Mammary epithelial cell (primary cell): ENCODE data around the gene OR10P1.

Experiments used
- EZH2 ChIP-seq: IDR thresholded peaks from 2 replicates; pipeline ENCODE4 v1.6.1; 2012; ENCODE audit warnings: low read length, inconsistent platforms, borderline replicate concordance
- TF ChIP-seq, protein P1 (sequence below), 2 donors: IDR thresholded peaks in 1 of 2; conservative IDR thresholded peaks in 1 of 2; 2 replicates each; pipeline ENCODE4 v1.5.1; 2011 to 2012; ENCODE audit warnings: inconsistent platforms in 2 of 2, low read length in 2 of 2, mild to moderate bottlenecking in 2 of 2, control low read depth in 1 of 2, low read depth in 1 of 2; ENCODE audit not compliant: insufficient read depth in 1 of 2; ENCODE audit errors: extremely low read depth in 1 of 2

DNA sequence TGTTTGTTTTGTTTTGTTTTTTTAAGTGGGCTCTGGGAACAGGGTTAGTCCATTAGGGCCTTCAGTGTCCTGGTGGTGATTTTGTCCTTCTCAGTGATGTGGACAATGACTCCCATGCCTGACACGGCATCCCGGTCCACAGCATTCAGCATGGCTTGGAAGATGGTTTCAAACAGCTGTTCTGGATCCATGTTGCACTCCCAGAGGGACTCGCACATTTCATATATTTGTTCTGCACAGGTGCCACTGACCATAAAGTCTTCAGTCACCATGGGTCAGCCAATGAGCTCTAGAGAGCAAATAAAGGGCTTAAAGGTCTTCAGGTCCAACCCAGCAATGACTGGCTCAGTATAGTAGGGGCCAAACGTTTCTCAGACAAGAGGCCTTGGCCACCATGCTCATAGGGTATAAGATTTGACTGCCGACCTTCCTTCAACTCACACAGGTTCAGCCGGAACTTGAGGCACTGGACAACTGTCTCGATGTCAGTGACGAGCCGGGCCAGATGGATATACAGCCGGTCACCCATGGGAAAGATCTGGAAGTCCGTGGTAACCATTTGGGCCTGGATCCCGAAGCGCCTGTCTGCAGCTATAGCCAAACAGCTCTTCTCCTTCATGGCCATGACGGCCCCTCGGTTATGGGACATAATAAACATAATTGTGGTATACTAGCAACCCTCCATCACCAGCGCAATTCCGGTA is 18.0 kb downstream of the OR10P1 start:
- no peak for TF ChIP-seq EZH2
- TF ChIP-seq, protein P1, sequence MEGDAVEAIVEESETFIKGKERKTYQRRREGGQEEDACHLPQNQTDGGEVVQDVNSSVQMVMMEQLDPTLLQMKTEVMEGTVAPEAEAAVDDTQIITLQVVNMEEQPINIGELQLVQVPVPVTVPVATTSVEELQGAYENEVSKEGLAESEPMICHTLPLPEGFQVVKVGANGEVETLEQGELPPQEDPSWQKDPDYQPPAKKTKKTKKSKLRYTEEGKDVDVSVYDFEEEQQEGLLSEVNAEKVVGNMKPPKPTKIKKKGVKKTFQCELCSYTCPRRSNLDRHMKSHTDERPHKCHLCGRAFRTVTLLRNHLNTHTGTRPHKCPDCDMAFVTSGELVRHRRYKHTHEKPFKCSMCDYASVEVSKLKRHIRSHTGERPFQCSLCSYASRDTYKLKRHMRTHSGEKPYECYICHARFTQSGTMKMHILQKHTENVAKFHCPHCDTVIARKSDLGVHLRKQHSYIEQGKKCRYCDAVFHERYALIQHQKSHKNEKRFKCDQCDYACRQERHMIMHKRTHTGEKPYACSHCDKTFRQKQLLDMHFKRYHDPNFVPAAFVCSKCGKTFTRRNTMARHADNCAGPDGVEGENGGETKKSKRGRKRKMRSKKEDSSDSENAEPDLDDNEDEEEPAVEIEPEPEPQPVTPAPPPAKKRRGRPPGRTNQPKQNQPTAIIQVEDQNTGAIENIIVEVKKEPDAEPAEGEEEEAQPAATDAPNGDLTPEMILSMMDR (conservative IDR thresholded peaks at IDR 0.05 in 1 of 2, IDR thresholded peaks at IDR 0.05 in 1 of 2; ENCODE audit: extremely low read depth in 1 of 2, insufficient read depth in 1 of 2, low read depth in 1 of 2, low read length in 2 of 2), result no peak
